ENCODE data around the gene KRTAP10-7. TPM values are rescaled to one million over a fixed set of nuclear protein-coding genes. Genes with fewer than 3 reads are reported as not detected.
"Not testable (repeated sequence)": the region's sequence is repeated elsewhere in the genome, so short reads cannot be mapped to it uniquely, and the experiment has no call there.

The KRTAP10-7 gene
- total RNA-seq, 1 donor from 2014 or later: not detected

GRCh38 chr21:44628707-44629391, 28.5 kb downstream of the KRTAP10-7 start:
- no peaks in the 10 kb centered on the region for H3K27me3 ChIP-seq
- H3K36me3 ChIP-seq: no peaks in the 10 kb centered on the region
- intact Hi-C loops (cut with DNase I): no loop called here
- ATAC-seq (peak; percentile 33), DNase-seq (no peak)
- H3K4me1 ChIP-seq: no peaks in the 10 kb centered on the region
- no peak overlapping the region for H3K27ac ChIP-seq
- no peak overlapping the region for H3K4me3 ChIP-seq
- H3K9me3 ChIP-seq: peaks cover 12% of the 10 kb centered on the region
- TF ChIP-seq CTCF (IDR thresholded peaks at IDR 0.05): no peak

GRCh38 chr21:44630440-44630839, 30.0 kb downstream of the KRTAP10-7 start:
- intact Hi-C loops (cut with DNase I): no loop called here
- no peak for ATAC-seq
- no peaks in the 10 kb centered on the region for H3K36me3 ChIP-seq
- H3K27ac ChIP-seq: no peak overlapping the region
- H3K4me1 ChIP-seq: no peaks in the 10 kb centered on the region
- H3K27me3 ChIP-seq: no peaks in the 10 kb centered on the region
- TF ChIP-seq CTCF (IDR thresholded peaks at IDR 0.05): no peak
- H3K9me3 ChIP-seq: peaks cover 8% of the 10 kb centered on the region
- H3K4me3 ChIP-seq: no peak overlapping the region
- DNase-seq: no peak

GRCh38 chr21:44632067-44632466, 31.7 kb downstream of the KRTAP10-7 start:
- TF ChIP-seq CTCF (IDR thresholded peaks at IDR 0.05): no peak
- ATAC-seq (no peak), DNase-seq (no peak)
- Histone ChIP-seq H3K9me3 (peaks cover 8% of the 10 kb centered on the region), H3K27me3 (no peaks in the 10 kb centered on the region), H3K4me3 (no peak overlapping the region), H3K27ac (no peak overlapping the region), H3K4me1 (no peaks in the 10 kb centered on the region), H3K36me3 (no peaks in the 10 kb centered on the region)
- intact Hi-C loops (cut with DNase I): no loop called here

GRCh38 chr21:44636209-44637017, 36.0 kb downstream of the KRTAP10-7 start:
- no peaks in the 10 kb centered on the region for H3K27me3 ChIP-seq
- H3K9me3 ChIP-seq: peaks cover 2% of the 10 kb centered on the region
- H3K4me3 ChIP-seq: no peak overlapping the region
- H3K36me3 ChIP-seq: no peaks in the 10 kb centered on the region
- intact Hi-C loops (cut with DNase I): no loop called here
- no peak for DNase-seq
- no peaks in the 10 kb centered on the region for H3K4me1 ChIP-seq
- TF ChIP-seq CTCF (IDR thresholded peaks at IDR 0.05): no peak
- no peak overlapping the region for H3K27ac ChIP-seq
- peak; percentile 13 for ATAC-seq

GRCh38 chr21:44637018-44637850, 36.8 kb downstream of the KRTAP10-7 start, which contains the start of gene KRTAP10-10:
KRTAP10-10 (plus strand) TSS chr21:44637356; CDS start chr21:44637418, 62 bp downstream.
- intact Hi-C loops (cut with DNase I): no loop called here
- H3K4me1 ChIP-seq: no peaks in the 10 kb centered on the region
- H3K4me3 ChIP-seq: no peak within 1 kb of the TSS
- no peak for DNase-seq
- no peak for TF ChIP-seq CTCF (IDR thresholded peaks at IDR 0.05)
- no peaks in the 10 kb centered on the region for H3K27me3 ChIP-seq
- H3K27ac ChIP-seq: no peak within 1 kb of the TSS
- no peaks in the 10 kb centered on the region for H3K9me3 ChIP-seq
- no peaks in the 10 kb centered on the region for H3K36me3 ChIP-seq
- peak; percentile 21 for ATAC-seq

- H3K36me3 ChIP-seq; H3K4me3 ChIP-seq; DNase-seq; H3K27ac ChIP-seq; H3K27me3 ChIP-seq; H3K4me1 ChIP-seq; H3K9me3 ChIP-seq; intact Hi-C loops (cut with DNase I): not testable (repeated sequence)
- ATAC-seq: peak; percentile 8
Observed at GRCh38 chr21:44637851-44638348, 37.5 kb downstream of the KRTAP10-7 start.

GRCh38 chr21:44638506-44639330, 38.3 kb downstream of the KRTAP10-7 start:
- H3K27ac ChIP-seq; H3K4me3 ChIP-seq; H3K9me3 ChIP-seq; DNase-seq; H3K27me3 ChIP-seq; intact Hi-C loops (cut with DNase I); H3K36me3 ChIP-seq; H3K4me1 ChIP-seq: not testable (repeated sequence)
- peak; percentile 19 for ATAC-seq

Measured in upper lobe of right lung (tissue), 1 donor.